Right ventricle myocardium superior (tissue), 1 donor: ENCODE data around the gene P2RX2. TPM values are rescaled to one million over a fixed set of nuclear protein-coding genes. Genes with fewer than 3 reads are reported as not detected.

Experiments
- ATAC-seq: fragments of 200-7000 bp; cut with Tn5 transposase; one replicate; pipeline ENCODE4 v1.9.1; 2020; ENCODE audit warnings: mild to moderate bottlenecking; ENCODE audit not compliant: poor library complexity
- DNase-seq: peaks from one replicate; pipeline ENCODE4 v3.0.0-alpha.2; 2020
- intact Hi-C: fragments of 100-400 bp; cut with DNase I; formaldehyde crosslinking; loops from one replicate; pipeline ENCODE4 v1.11.2; 2022
- total RNA-seq: library from RNA; stranded (reverse); fragmentation: NEBNext Ultra II Directional; extraction: Animal tissue kit (Norgen Biotek cat#: 25700); gene quantifications from one replicate; pipeline ENCODE4 v1.2.1, GENCODE V29; 2021
- donor health status: DM: no; HTN: yes; CAD: no; lungs with severe emphysema.

Gene P2RX2
- total RNA-seq, 1 donor from 2014 or later: not detected

- ATAC-seq: no peak
- intact Hi-C loops: no loop called here
- DNase-seq: no peak
Observed at GRCh38 chr12:132629330-132629729, 10.8 kb downstream of the P2RX2 start.

- no peak for ATAC-seq
- intact Hi-C loops: no loop called here
- DNase-seq: no peak
Observed at GRCh38 chr12:132630672-132631071, 12.1 kb downstream of the P2RX2 start.

GRCh38 chr12:132631666-132632065 lies 13.1 kb downstream of the P2RX2 start:
- intact Hi-C loops: no loop called here
- ATAC-seq (no peak), DNase-seq (no peak)

GRCh38 chr12:132632521-132633228 lies 14.1 kb downstream of the P2RX2 start:
- DNase-seq (no peak), ATAC-seq (no peak)
- intact Hi-C loops: no loop called here

GRCh38 chr12:132633398-132633797 lies 14.8 kb downstream of the P2RX2 start:
- intact Hi-C loops: no loop called here
- no peak for ATAC-seq
- DNase-seq: no peak

- DNase-seq (no peak), ATAC-seq (no peak)
- intact Hi-C loops: no loop called here
Observed at GRCh38 chr12:132633901-132634300, 15.3 kb downstream of the P2RX2 start.

- ATAC-seq (no peak), DNase-seq (no peak)
- intact Hi-C loops: no loop called here
Observed at GRCh38 chr12:132634411-132634990, 15.9 kb downstream of the P2RX2 start.

- ATAC-seq (no peak), DNase-seq (no peak)
- intact Hi-C loops: no loop called here
Observed at GRCh38 chr12:132635076-132635955, 16.7 kb downstream of the P2RX2 start.

GRCh38 chr12:132637811-132638210 lies 19.2 kb downstream of the P2RX2 start:
- intact Hi-C loops: no loop called here
- DNase-seq (no peak), ATAC-seq (no peak)

GRCh38 chr12:132638541-132639408 lies 20.2 kb downstream of the P2RX2 start:
- DNase-seq (no peak), ATAC-seq (peak; percentile 62)
- intact Hi-C loops: no loop called here

- intact Hi-C loops: loop anchor here (10.0 kb wide), 1 partner anchor 485 kb away; no protein-coding TSS in a partner anchor
- ATAC-seq (no peak), DNase-seq (no peak)
Observed at GRCh38 chr12:132639956-132640520, 21.5 kb downstream of the P2RX2 start.

- ATAC-seq (no peak), DNase-seq (no peak)
- intact Hi-C loops: loop anchor here (10.0 kb wide), 1 partner anchor 486 kb away; no protein-coding TSS in a partner anchor
Observed at GRCh38 chr12:132640936-132641335, 22.4 kb downstream of the P2RX2 start.

- ATAC-seq (no peak), DNase-seq (no peak)
- intact Hi-C loops: loop anchor here (10.0 kb wide), 1 partner anchor 487 kb away; no protein-coding TSS in a partner anchor
Observed at GRCh38 chr12:132641811-132642650, 23.5 kb downstream of the P2RX2 start.

GRCh38 chr12:132642846-132643835 lies 24.6 kb downstream of the P2RX2 start:
- DNase-seq: no peak
- intact Hi-C loops: loop anchor here (10.0 kb wide), 1 partner anchor 488 kb away; no protein-coding TSS in a partner anchor
- no peak for ATAC-seq

GRCh38 chr12:132646850-132647249 lies 28.3 kb downstream of the P2RX2 start:
- no peak for ATAC-seq
- DNase-seq: no peak
- intact Hi-C loops: loop anchor here (10.0 kb wide), 1 partner anchor 492 kb away; no protein-coding TSS in a partner anchor

GRCh38 chr12:132647858-132648257 lies 29.3 kb downstream of the P2RX2 start:
- no peak for DNase-seq
- intact Hi-C loops: loop anchor here (10.0 kb wide), 1 partner anchor 493 kb away; no protein-coding TSS in a partner anchor
- ATAC-seq: no peak
